ENCODE measurements around the gene TBCEL.

Gene TBCEL

DNA sequence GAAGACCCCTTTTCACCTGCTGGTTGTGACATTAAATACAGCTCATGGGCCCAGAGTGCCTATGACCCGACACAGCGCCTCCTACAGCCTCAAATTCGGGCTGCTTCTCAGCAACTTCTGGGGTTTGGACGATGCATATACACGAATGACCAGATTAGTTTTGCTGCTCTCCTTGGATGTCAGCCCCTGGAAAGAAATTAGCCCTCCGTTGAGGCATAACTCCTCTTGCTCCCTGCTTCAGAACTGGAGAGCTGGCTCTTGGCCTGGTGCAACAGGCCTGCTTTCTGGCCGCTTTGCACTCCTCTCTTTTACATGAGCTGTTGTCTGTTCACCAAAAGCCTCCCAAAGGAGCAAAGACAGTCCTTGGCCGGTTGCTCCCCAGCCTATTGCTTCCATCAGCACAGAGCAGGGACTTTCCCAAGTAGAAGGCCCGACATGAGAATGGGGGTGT, 80.4 kb downstream of the TBCEL start:
- peaks cover 14% of the 10 kb centered on the region; the same call in 1 of the 2 replicates for H3K27me3 ChIP-seq (ENCODE audit: low read depth, low read length)
- H3K9me3 ChIP-seq (ENCODE audit: insufficient read depth, low read length): no peaks in the 10 kb centered on the region
- no peak overlapping the region for H3K9ac ChIP-seq (ENCODE audit: low read length)
- H3K4me2 ChIP-seq (ENCODE audit: low read length): no peak overlapping the region
- TF ChIP-seq, protein P1, sequence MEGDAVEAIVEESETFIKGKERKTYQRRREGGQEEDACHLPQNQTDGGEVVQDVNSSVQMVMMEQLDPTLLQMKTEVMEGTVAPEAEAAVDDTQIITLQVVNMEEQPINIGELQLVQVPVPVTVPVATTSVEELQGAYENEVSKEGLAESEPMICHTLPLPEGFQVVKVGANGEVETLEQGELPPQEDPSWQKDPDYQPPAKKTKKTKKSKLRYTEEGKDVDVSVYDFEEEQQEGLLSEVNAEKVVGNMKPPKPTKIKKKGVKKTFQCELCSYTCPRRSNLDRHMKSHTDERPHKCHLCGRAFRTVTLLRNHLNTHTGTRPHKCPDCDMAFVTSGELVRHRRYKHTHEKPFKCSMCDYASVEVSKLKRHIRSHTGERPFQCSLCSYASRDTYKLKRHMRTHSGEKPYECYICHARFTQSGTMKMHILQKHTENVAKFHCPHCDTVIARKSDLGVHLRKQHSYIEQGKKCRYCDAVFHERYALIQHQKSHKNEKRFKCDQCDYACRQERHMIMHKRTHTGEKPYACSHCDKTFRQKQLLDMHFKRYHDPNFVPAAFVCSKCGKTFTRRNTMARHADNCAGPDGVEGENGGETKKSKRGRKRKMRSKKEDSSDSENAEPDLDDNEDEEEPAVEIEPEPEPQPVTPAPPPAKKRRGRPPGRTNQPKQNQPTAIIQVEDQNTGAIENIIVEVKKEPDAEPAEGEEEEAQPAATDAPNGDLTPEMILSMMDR (IDR thresholded peaks at IDR 0.05; ENCODE audit: low read depth, low read length): peak; percentile 23; the same call in 1 of the 2 replicates
- no peak for TF ChIP-seq EZH2phosphoT487 (IDR thresholded peaks at IDR 0.05; ENCODE audit: low read depth)
- H3K4me3 ChIP-seq (ENCODE audit: low read length): no peak overlapping the region
- no peaks in the 10 kb centered on the region for H3K4me1 ChIP-seq (ENCODE audit: low read length)
- no peak overlapping the region for H3K27ac ChIP-seq (ENCODE audit: low read length)
- H3K36me3 ChIP-seq (replicated peaks; ENCODE audit: low read depth, low read length): no peaks in the 10 kb centered on the region
- no peaks in the 10 kb centered on the region for H3K79me2 ChIP-seq (ENCODE audit: low read length)
- no peak overlapping the region for H2AFZ ChIP-seq (ENCODE audit: low read depth, low read length)
- H4K20me1 ChIP-seq (ENCODE audit: insufficient read depth, low read length): no peaks in the 10 kb centered on the region

DNA sequence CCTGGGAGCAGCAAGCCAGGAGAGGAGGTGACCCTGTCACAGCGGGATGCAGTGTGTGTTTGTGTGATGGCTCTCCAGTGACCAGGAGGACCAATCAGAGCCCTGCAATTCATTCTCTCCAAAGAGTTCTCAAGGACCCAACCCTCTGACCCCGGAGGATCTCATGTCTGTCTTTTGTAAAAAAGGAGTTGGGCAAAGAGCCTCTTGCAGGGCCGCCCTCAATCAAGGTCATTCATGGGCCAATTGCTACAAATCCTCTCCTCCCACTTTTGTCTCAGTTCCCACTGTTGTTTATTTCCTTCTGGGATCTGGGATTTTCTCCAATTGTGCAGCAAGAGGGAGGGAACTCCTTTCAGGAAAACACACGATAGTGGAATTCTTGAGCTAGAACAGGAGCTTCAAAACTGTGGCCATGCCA, 81.2 kb downstream of the TBCEL start:
- Histone ChIP-seq H3K4me1 (ENCODE audit: low read length) (no peaks in the 10 kb centered on the region), H3K9ac (ENCODE audit: low read length) (no peak overlapping the region), H3K36me3 (replicated peaks; ENCODE audit: low read depth, low read length) (no peaks in the 10 kb centered on the region), H3K4me2 (ENCODE audit: low read length) (no peak overlapping the region), H3K27me3 (ENCODE audit: low read depth, low read length) (peaks cover 14% of the 10 kb centered on the region; the same call in 1 of the 2 replicates), H3K27ac (ENCODE audit: low read length) (no peak overlapping the region), H4K20me1 (ENCODE audit: insufficient read depth, low read length) (no peaks in the 10 kb centered on the region), H3K9me3 (ENCODE audit: insufficient read depth, low read length) (no peaks in the 10 kb centered on the region), H3K4me3 (ENCODE audit: low read length) (no peak overlapping the region), H3K79me2 (ENCODE audit: low read length) (no peaks in the 10 kb centered on the region), H2AFZ (ENCODE audit: low read depth, low read length) (no peak overlapping the region)
- TF ChIP-seq, protein P1 (IDR thresholded peaks at IDR 0.05; ENCODE audit: low read depth, low read length): no peak
- no peak for TF ChIP-seq EZH2phosphoT487 (IDR thresholded peaks at IDR 0.05; ENCODE audit: low read depth)

GRCh38 chr11:121105481-121106195, 81.7 kb downstream of the TBCEL start:
- H3K9ac ChIP-seq (ENCODE audit: low read length): no peak overlapping the region
- H3K27ac ChIP-seq (ENCODE audit: low read length): no peak overlapping the region
- H3K9me3 ChIP-seq (ENCODE audit: insufficient read depth, low read length): no peaks in the 10 kb centered on the region
- H3K4me2 ChIP-seq (ENCODE audit: low read length): no peak overlapping the region
- peaks cover 12% of the 10 kb centered on the region; the same call in 1 of the 2 replicates for H3K27me3 ChIP-seq (ENCODE audit: low read depth, low read length)
- H3K79me2 ChIP-seq (ENCODE audit: low read length): no peaks in the 10 kb centered on the region
- no peaks in the 10 kb centered on the region for H4K20me1 ChIP-seq (ENCODE audit: insufficient read depth, low read length)
- H3K4me3 ChIP-seq (ENCODE audit: low read length): no peak overlapping the region
- H3K4me1 ChIP-seq (ENCODE audit: low read length): no peaks in the 10 kb centered on the region
- TF ChIP-seq, protein P1 (IDR thresholded peaks at IDR 0.05; ENCODE audit: low read depth, low read length): peak; percentile 16; the same call in 1 of the 2 replicates
- no peak for TF ChIP-seq EZH2phosphoT487 (IDR thresholded peaks at IDR 0.05; ENCODE audit: low read depth)
- no peak overlapping the region for H2AFZ ChIP-seq (ENCODE audit: low read depth, low read length)
- no peaks in the 10 kb centered on the region for H3K36me3 ChIP-seq (replicated peaks; ENCODE audit: low read depth, low read length)

DNA sequence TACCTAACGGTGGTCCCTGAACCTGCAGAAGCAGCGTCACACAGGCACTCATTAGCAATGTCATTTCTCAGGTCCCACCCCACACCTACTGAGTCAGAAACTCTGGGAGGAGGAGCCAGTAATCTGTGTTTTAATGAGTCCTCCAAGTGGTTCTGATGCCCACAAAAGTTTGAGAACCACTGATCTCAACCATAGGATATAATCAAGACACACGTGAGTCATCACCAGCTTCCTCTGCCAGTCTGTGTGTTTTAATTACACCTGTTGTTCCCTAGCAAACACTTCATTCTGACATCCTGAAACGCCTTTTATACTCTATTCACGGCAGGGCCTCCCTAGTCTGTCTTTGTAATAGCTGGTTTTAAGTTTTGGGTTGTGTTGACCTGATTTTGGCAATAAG, 82.9 kb downstream of the TBCEL start:
- H3K9me3 ChIP-seq (ENCODE audit: insufficient read depth, low read length): no peaks in the 10 kb centered on the region
- no peaks in the 10 kb centered on the region for H4K20me1 ChIP-seq (ENCODE audit: insufficient read depth, low read length)
- no peak overlapping the region for H3K4me2 ChIP-seq (ENCODE audit: low read length)
- H3K36me3 ChIP-seq (replicated peaks; ENCODE audit: low read depth, low read length): no peaks in the 10 kb centered on the region
- no peaks in the 10 kb centered on the region for H3K4me1 ChIP-seq (ENCODE audit: low read length)
- no peak overlapping the region for H2AFZ ChIP-seq (ENCODE audit: low read depth, low read length)
- no peak for TF ChIP-seq EZH2phosphoT487 (IDR thresholded peaks at IDR 0.05; ENCODE audit: low read depth)
- TF ChIP-seq, protein P1 (IDR thresholded peaks at IDR 0.05; ENCODE audit: low read depth, low read length): no peak
- peaks cover 12% of the 10 kb centered on the region; the same call in 1 of the 2 replicates for H3K27me3 ChIP-seq (ENCODE audit: low read depth, low read length)
- H3K9ac ChIP-seq (ENCODE audit: low read length): no peak overlapping the region
- H3K27ac ChIP-seq (ENCODE audit: low read length): no peak overlapping the region
- no peaks in the 10 kb centered on the region for H3K79me2 ChIP-seq (ENCODE audit: low read length)
- no peak overlapping the region for H3K4me3 ChIP-seq (ENCODE audit: low read length)

Measured in OCI-LY3 (cell line).